Right lobe of liver (tissue), 4 donors: ENCODE data around the gene OPA3.

ENCODE experiments used
- POLR2A ChIP-seq: fragments of 450-650 bp; IDR thresholded peaks from one replicate; pipeline ENCODE4 v1.6.1; 2017; ENCODE audit warnings: antibody characterized with exemption, mild to moderate bottlenecking
- TF ChIP-seq, protein P1 (sequence below), 4 donors: fragments of 200-600 bp in 3 of 4; fragments of 450-650 bp in 1 of 4; IDR thresholded peaks; one replicate each; pipeline versions ENCODE4 v1.5.1 to v1.8.0; 2016 to 2022; ENCODE audit warnings: antibody characterized with exemption in 4 of 4, mild to moderate bottlenecking in 2 of 4
- donor health status: DM: no; HTN: no; CAD: no.
- donor health status: DM: no; HTN: no; CAD: no.
- donor health status: DM: no; HTN: yes; CAD: no.

DNA sequence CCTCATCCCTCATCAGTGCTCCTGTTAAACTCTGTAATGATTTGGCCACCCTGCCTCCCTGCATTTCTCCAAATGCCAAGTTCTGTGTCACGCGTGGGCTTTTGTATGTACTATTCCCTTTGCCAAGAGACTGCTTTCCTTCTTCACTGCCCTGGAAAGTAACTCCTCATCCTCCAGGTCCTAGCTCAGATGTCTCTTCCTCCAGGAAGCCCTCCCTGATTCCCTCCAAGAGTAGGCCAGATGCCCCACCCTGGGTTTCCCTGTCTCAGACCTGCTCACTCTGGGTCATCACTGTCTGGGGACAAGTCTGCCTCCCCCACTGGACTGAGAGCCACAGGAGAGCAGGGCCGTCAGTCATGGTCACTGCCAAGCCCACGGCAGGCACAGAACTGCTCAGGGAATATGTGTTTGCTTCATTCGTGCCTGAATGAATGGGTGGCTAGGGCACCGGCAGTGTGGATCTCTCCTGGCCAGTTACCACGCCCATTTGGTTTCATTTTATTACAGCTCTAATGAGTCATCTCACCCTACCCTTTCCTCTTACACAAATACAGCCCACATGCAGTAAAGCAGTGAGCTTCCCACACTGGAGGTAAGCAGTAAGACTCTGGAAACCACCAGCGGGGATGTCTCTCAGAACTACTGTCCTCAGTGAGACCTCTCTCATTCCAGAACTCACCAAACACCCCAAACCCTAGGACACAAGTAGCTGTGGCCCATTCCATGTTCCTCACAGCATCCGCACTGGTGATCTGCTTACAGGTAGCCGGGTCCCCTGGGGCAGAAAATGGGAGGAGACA lies 29.5 kb upstream of the OPA3 start:
- TF ChIP-seq, protein P1, sequence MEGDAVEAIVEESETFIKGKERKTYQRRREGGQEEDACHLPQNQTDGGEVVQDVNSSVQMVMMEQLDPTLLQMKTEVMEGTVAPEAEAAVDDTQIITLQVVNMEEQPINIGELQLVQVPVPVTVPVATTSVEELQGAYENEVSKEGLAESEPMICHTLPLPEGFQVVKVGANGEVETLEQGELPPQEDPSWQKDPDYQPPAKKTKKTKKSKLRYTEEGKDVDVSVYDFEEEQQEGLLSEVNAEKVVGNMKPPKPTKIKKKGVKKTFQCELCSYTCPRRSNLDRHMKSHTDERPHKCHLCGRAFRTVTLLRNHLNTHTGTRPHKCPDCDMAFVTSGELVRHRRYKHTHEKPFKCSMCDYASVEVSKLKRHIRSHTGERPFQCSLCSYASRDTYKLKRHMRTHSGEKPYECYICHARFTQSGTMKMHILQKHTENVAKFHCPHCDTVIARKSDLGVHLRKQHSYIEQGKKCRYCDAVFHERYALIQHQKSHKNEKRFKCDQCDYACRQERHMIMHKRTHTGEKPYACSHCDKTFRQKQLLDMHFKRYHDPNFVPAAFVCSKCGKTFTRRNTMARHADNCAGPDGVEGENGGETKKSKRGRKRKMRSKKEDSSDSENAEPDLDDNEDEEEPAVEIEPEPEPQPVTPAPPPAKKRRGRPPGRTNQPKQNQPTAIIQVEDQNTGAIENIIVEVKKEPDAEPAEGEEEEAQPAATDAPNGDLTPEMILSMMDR (IDR thresholded peaks at IDR 0.05) = no peak
- TF ChIP-seq POLR2A = no peak
